HG02588 (cell line): Measurements from ENCODE around the gene IGSF3.
"Not testable (repeated sequence)": the region's sequence is repeated elsewhere in the genome, so short reads cannot be mapped to it uniquely, and the experiment has no call there.

Experiments
- ATAC-seq: cut with Tn5 transposase; IDR thresholded peaks from one replicate; pipeline ENCODE4 v1.9.1; 2021; ENCODE audit warnings: mild to moderate bottlenecking, moderate library complexity; ENCODE audit not compliant: unreplicated experiment

The IGSF3 gene

GRCh38 chr1:116631996-116632925 lies 35.3 kb downstream of the IGSF3 start:
- ATAC-seq: not testable (repeated sequence)

- not testable (repeated sequence) for ATAC-seq
Measured at GRCh38 chr1:116631554-116631953, 36.0 kb downstream of the IGSF3 start.

- ATAC-seq: not testable (repeated sequence)
Measured at GRCh38 chr1:116630057-116630456, 37.5 kb downstream of the IGSF3 start.

- ATAC-seq: not testable (repeated sequence)
Measured at GRCh38 chr1:116629441-116629840, 38.1 kb downstream of the IGSF3 start.

GRCh38 chr1:116628448-116628847 lies 39.1 kb downstream of the IGSF3 start:
- ATAC-seq: no peak

GRCh38 chr1:116627357-116627756 lies 40.2 kb downstream of the IGSF3 start:
- ATAC-seq: not testable (repeated sequence)

GRCh38 chr1:116626915-116627314 lies 40.6 kb downstream of the IGSF3 start:
- ATAC-seq: not testable (repeated sequence)

- ATAC-seq: not testable (repeated sequence)
Measured at GRCh38 chr1:116625155-116625554, 42.4 kb downstream of the IGSF3 start.

- ATAC-seq: no peak
Measured at GRCh38 chr1:116624040-116624439, 43.5 kb downstream of the IGSF3 start.

- ATAC-seq: not testable (repeated sequence)
Measured at GRCh38 chr1:116622496-116622895, 45.0 kb downstream of the IGSF3 start.

- ATAC-seq: not testable (repeated sequence)
Measured at GRCh38 chr1:116621756-116622155, 45.8 kb downstream of the IGSF3 start.

- not testable (repeated sequence) for ATAC-seq
Measured at GRCh38 chr1:116620392-116620791, 47.1 kb downstream of the IGSF3 start.

GRCh38 chr1:116619106-116619505 lies 48.4 kb downstream of the IGSF3 start:
- not testable (repeated sequence) for ATAC-seq

- not testable (repeated sequence) for ATAC-seq
Measured at GRCh38 chr1:116617808-116618207, 49.7 kb downstream of the IGSF3 start.

GRCh38 chr1:116613825-116614224 lies 53.7 kb downstream of the IGSF3 start:
- ATAC-seq: not testable (repeated sequence)

GRCh38 chr1:116609801-116610371 lies 57.6 kb downstream of the IGSF3 start:
- ATAC-seq: not testable (repeated sequence)

- ATAC-seq: not testable (repeated sequence)
Measured at GRCh38 chr1:116608841-116609240, 58.7 kb downstream of the IGSF3 start.

GRCh38 chr1:116608151-116608550 lies 59.4 kb downstream of the IGSF3 start:
- not testable (repeated sequence) for ATAC-seq

GRCh38 chr1:116607463-116607862 lies 60.1 kb downstream of the IGSF3 start:
- not testable (repeated sequence) for ATAC-seq

GRCh38 chr1:116606067-116606466 lies 61.5 kb downstream of the IGSF3 start:
- not testable (repeated sequence) for ATAC-seq

- ATAC-seq: no peak
Measured at GRCh38 chr1:116605315-116605714, 62.2 kb downstream of the IGSF3 start.

GRCh38 chr1:116604408-116604807 lies 63.1 kb downstream of the IGSF3 start:
- ATAC-seq: not testable (repeated sequence)
